Measurements from ENCODE around the gene GABPB1. TPM values are rescaled to one million over a fixed set of nuclear protein-coding genes. Genes with fewer than 3 reads are reported as not detected.
A peak's percentile ranks its signal among the peaks of the same experiment; 100 is the strongest.

Gene GABPB1
- total RNA-seq, 1 experiment from 2014 or later, result 45.0 TPM

GRCh38 chr15:50355980-50356379 lies 982 bp upstream of the GABPB1 start:
- no CpG with 5 or more reads among the region's 2 CpGs for WGBS (ENCODE audit: extremely low coverage, insufficient read length, low lambda C conversion rate)
- H2BK12ac ChIP-seq (ENCODE audit: insufficient read length, low read depth, low read length), result no peak overlapping the region
- H3K23me2 ChIP-seq (ENCODE audit: insufficient read length, low read depth, low read length, poor library complexity, severe bottlenecking), result peaks cover 6% of the 10 kb centered on the region
- no peak overlapping the region for H3K27ac ChIP-seq (ENCODE audit: insufficient read length, low read depth, low read length)
- no peak overlapping the region for H2BK20ac ChIP-seq (ENCODE audit: low read depth, low read length, poor library complexity, severe bottlenecking)
- no peak overlapping the region for H2BK5ac ChIP-seq (ENCODE audit: insufficient read length, low read length)
- no peak for DNase-seq
- peak overlapping the region; percentile 100 for H3K9ac ChIP-seq (ENCODE audit: extremely low read depth, insufficient read length, low read length)
- no peak for TF ChIP-seq CTCF (conservative IDR thresholded peaks at IDR 0.05)
- Mint-ChIP-seq H3K27me3 (ENCODE audit: low read depth) (no peaks in the 10 kb centered on the region), H3K4me3 (peak overlapping the region; percentile 93 to 100), H3K9me3 (peaks cover 0 to 2% of the 10 kb centered on the region in 2 experiments; a peak in 1 of 5 replicates), H3K4me1 (peaks cover 28 to 35% of the 10 kb centered on the region in 2 experiments), H3K36me3 (ENCODE audit: insufficient read depth in 1 of 3, low read depth in 3 of 3) (peaks cover 30 to 56% (median 46%) of the 10 kb centered on the region in 3 experiments), H3K27ac (peak overlapping the region in 2 of 3 experiments; percentile 100; a peak in 6 of 7 replicates)
- no peak overlapping the region for H3T11ph ChIP-seq (ENCODE audit: low read length)
- H2BK15ac ChIP-seq (ENCODE audit: low read depth, low read length), result no peak overlapping the region
- no peaks in the 10 kb centered on the region for H3K4me1 ChIP-seq (ENCODE audit: insufficient read depth, low read length)
- no peak overlapping the region for H2BK120ac ChIP-seq (ENCODE audit: low read depth, low read length, poor library complexity, severe bottlenecking)
- H3K4ac ChIP-seq (ENCODE audit: low read depth, low read length), result no peak overlapping the region
- no peaks in the 10 kb centered on the region for H3K27me3 ChIP-seq (ENCODE audit: insufficient read depth, low read length)
- H4K91ac ChIP-seq (ENCODE audit: insufficient read length, low read depth, low read length), result no peak overlapping the region
- H2AK5ac ChIP-seq (ENCODE audit: insufficient read length, low read length), result no peak overlapping the region
- H4K20me1 ChIP-seq (ENCODE audit: control insufficient read depth, insufficient read depth, insufficient read length), result no peaks in the 10 kb centered on the region
- no peak overlapping the region; the same call in 1 of the 2 replicates for H3K14ac ChIP-seq (ENCODE audit: insufficient read depth, low read length)
- H3K9me3 ChIP-seq (ENCODE audit: control insufficient read depth, low read depth, low read length), result no peaks in the 10 kb centered on the region
- H2AFZ ChIP-seq (ENCODE audit: low read length), result no peak overlapping the region
- H3K79me1 ChIP-seq (ENCODE audit: insufficient read depth, low read depth, low read length, poor library complexity, severe bottlenecking), result peaks cover 3% of the 10 kb centered on the region
- H3K23ac ChIP-seq (ENCODE audit: insufficient read length, low read depth, low read length), result no peak overlapping the region
- H3K79me2 ChIP-seq (ENCODE audit: insufficient read depth, low read length), result peaks cover 35% of the 10 kb centered on the region; the same call in 1 of the 2 replicates
- no peak overlapping the region for H4K8ac ChIP-seq (replicated peaks; ENCODE audit: insufficient read length, low read depth, low read length)
- H4K5ac ChIP-seq (ENCODE audit: insufficient read length, low read depth, low read length), result no peak overlapping the region
- peak overlapping the region; percentile 84 for H3K56ac ChIP-seq (ENCODE audit: insufficient read length, low read depth, low read length)
- peak overlapping the region; percentile 93 for H3K4me2 ChIP-seq (ENCODE audit: insufficient read depth, insufficient read length, low read length)
- no peak overlapping the region for H3K18ac ChIP-seq (ENCODE audit: insufficient read length, low read depth, low read length)
